Progenitor cell of endocrine pancreas (in vitro differentiated cells): ENCODE measurements around the gene KCNAB2. TPM values are rescaled to one million over a fixed set of nuclear protein-coding genes. Genes with fewer than 3 reads are reported as not detected.

Experiments used
- DNase-seq: peaks from one replicate; pipeline ENCODE4 v3.0.0; 2021; ENCODE audit warnings: low spot score; ENCODE audit not compliant: unreplicated experiment
- H3K27ac Mint-ChIP-seq: 2 replicates; pipeline ENCODE4 v1.8.0; 2021; ENCODE audit warnings: mild to moderate bottlenecking, moderate library complexity, mixed read lengths
- H3K27me3 Mint-ChIP-seq: 2 replicates; pipeline ENCODE4 v1.8.0; 2021; ENCODE audit warnings: mixed read lengths
- H3K36me3 Mint-ChIP-seq: 2 replicates; pipeline ENCODE4 v1.8.0; 2022; ENCODE audit warnings: mixed read lengths; ENCODE audit not compliant: insufficient read depth
- H3K4me1 Mint-ChIP-seq: 2 replicates; pipeline ENCODE4 v1.8.0; 2021; ENCODE audit warnings: low read depth, mixed read lengths
- H3K4me3 Mint-ChIP-seq: 2 replicates; pipeline ENCODE4 v1.8.0; 2021; ENCODE audit warnings: low read depth, mild to moderate bottlenecking, moderate library complexity, mixed read lengths
- H3K9me3 Mint-ChIP-seq: 2 replicates; pipeline ENCODE4 v1.8.0; 2021; ENCODE audit warnings: low read depth, mixed read lengths
- CTCF ChIP-seq: fragments of 200-600 bp; sonication (generic); IDR thresholded peaks from one replicate; pipeline ENCODE4 v1.5.0; 2021; ENCODE audit warnings: antibody characterized with exemption, mild to moderate bottlenecking; ENCODE audit not compliant: unreplicated experiment
- total RNA-seq: library from RNA; stranded (reverse); gene quantifications from 2 replicates; pipeline ENCODE4 v1.2.1, GENCODE V29; 2021

KCNAB2 gene
- total RNA-seq, 1 donor from 2014 or later = 6.9 TPM

- no peak overlapping the region for H3K4me3 Mint-ChIP-seq
- H3K36me3 Mint-ChIP-seq = no peaks in the 10 kb centered on the region
- no peak for TF ChIP-seq CTCF
- no peaks in the 10 kb centered on the region for H3K4me1 Mint-ChIP-seq
- H3K27me3 Mint-ChIP-seq = no peaks in the 10 kb centered on the region
- DNase-seq = no peak
- no peak overlapping the region for H3K27ac Mint-ChIP-seq
- no peaks in the 10 kb centered on the region for H3K9me3 Mint-ChIP-seq
Measured at GRCh38 chr1:6019166-6019845, 26.4 kb upstream of the KCNAB2 start.

- peaks cover 5% of the 10 kb centered on the region for H3K27me3 Mint-ChIP-seq
- no peaks in the 10 kb centered on the region for H3K36me3 Mint-ChIP-seq
- H3K4me1 Mint-ChIP-seq = no peaks in the 10 kb centered on the region
- no peak for TF ChIP-seq CTCF
- no peaks in the 10 kb centered on the region for H3K9me3 Mint-ChIP-seq
- no peak overlapping the region for H3K4me3 Mint-ChIP-seq
- H3K27ac Mint-ChIP-seq = no peak overlapping the region
- no peak for DNase-seq
Measured at GRCh38 chr1:6022193-6022592, 23.5 kb upstream of the KCNAB2 start.

GRCh38 chr1:6023346-6023745 lies 22.3 kb upstream of the KCNAB2 start:
- H3K27me3 Mint-ChIP-seq = peaks cover 9% of the 10 kb centered on the region
- no peaks in the 10 kb centered on the region for H3K9me3 Mint-ChIP-seq
- DNase-seq = no peak
- H3K36me3 Mint-ChIP-seq = no peaks in the 10 kb centered on the region
- no peak overlapping the region for H3K4me3 Mint-ChIP-seq
- no peak overlapping the region for H3K27ac Mint-ChIP-seq
- no peak for TF ChIP-seq CTCF
- H3K4me1 Mint-ChIP-seq = no peaks in the 10 kb centered on the region

GRCh38 chr1:6024376-6024775 lies 21.3 kb upstream of the KCNAB2 start:
- no peak overlapping the region for H3K4me3 Mint-ChIP-seq
- no peaks in the 10 kb centered on the region for H3K4me1 Mint-ChIP-seq
- no peak overlapping the region for H3K27ac Mint-ChIP-seq
- no peaks in the 10 kb centered on the region for H3K9me3 Mint-ChIP-seq
- no peaks in the 10 kb centered on the region for H3K36me3 Mint-ChIP-seq
- no peak for DNase-seq
- no peak for TF ChIP-seq CTCF
- peaks cover 9% of the 10 kb centered on the region for H3K27me3 Mint-ChIP-seq

- TF ChIP-seq CTCF = no peak
- DNase-seq = no peak
- no peak overlapping the region for H3K4me3 Mint-ChIP-seq
Measured at GRCh38 chr1:6025269-6026094, 20.2 kb upstream of the KCNAB2 start.

More at GRCh38 chr1:6025269-6026094, 20.2 kb upstream of the KCNAB2 start:
- Mint-ChIP-seq H3K27me3 (peaks cover 9% of the 10 kb centered on the region), H3K36me3 (no peaks in the 10 kb centered on the region), H3K4me1 (no peaks in the 10 kb centered on the region), H3K9me3 (no peaks in the 10 kb centered on the region), H3K27ac (no peak overlapping the region)
